Right cardiac atrium (tissue), 5 donors: ENCODE measurements around the gene TMEM164. TPM values are rescaled to one million over a fixed set of nuclear protein-coding genes. Genes with fewer than 3 reads are reported as not detected.
"Not testable (repeated sequence)": the region's sequence is repeated elsewhere in the genome, so short reads cannot be mapped to it uniquely, and the experiment has no call there.

Experiments used
- ATAC-seq, 2 donors: fragments of 200-7000 bp; cut with Tn5 transposase; one replicate each; pipeline versions ENCODE4 v1.8.0 to v1.9.1; 2020; ENCODE audit warnings: moderate library complexity in 2 of 2, mild to moderate bottlenecking in 1 of 2
- DNase-seq, 3 donors: peaks; one replicate each; pipeline ENCODE4 v3.0.0-alpha.2; 2020
- H3K27ac ChIP-seq: one replicate; pipeline ENCODE4 v1.5.1; 2013; ENCODE audit warnings: mild to moderate bottlenecking, low read length, control low read depth, moderate library complexity
- H3K27me3 ChIP-seq: one replicate; pipeline ENCODE4 v1.6.1; 2013; ENCODE audit not compliant: control insufficient read depth, insufficient read depth
- H3K4me1 ChIP-seq: one replicate; pipeline ENCODE4 v1.6.1; 2013; ENCODE audit warnings: low read length; ENCODE audit not compliant: control insufficient read depth, insufficient read depth
- H3K4me3 ChIP-seq: one replicate; pipeline ENCODE4 v1.5.1; 2013; ENCODE audit warnings: low read length, control low read depth
- H3K9me3 ChIP-seq: one replicate; pipeline ENCODE4 v1.6.1; 2013; ENCODE audit warnings: low read length; ENCODE audit not compliant: control insufficient read depth
- WGBS: extraction: QIAGEN DNeasy Blood & Tissue Kit; methylation state at CpG from one replicate; pipeline ENCODE4 v1.1.7; 2013; 5-methylcytosine and 5-hydroxymethylcytosine counted together
- intact Hi-C, 4 donors: fragments of 100-400 bp; cut with DNase I; formaldehyde crosslinking; loops; one replicate each; pipeline versions ENCODE4 v1.11.0 to v1.14.0; 2022 to 2023
- long read RNA-seq, 4 donors: library from polyadenylated mRNA; unstranded; transcript quantifications; one replicate each; pipeline ENCODE4 v2.0.0, GENCODE V29; 2020 to 2021
- polyA plus RNA-seq: library from polyadenylated mRNA; stranded (reverse); fragments of 200-250 nt; gene quantifications from one replicate; pipeline ENCODE4 v1.2.3, GENCODE V29; 2013
- total RNA-seq, 4 donors: library from RNA; stranded (reverse); fragmentation: NEBNext Ultra II Directional; extraction: Animal tissue kit (Norgen Biotek cat#: 25700); gene quantifications; one replicate each; pipeline ENCODE4 v1.2.1, GENCODE V29; 2021
- donor health status: healthy with polysubstance abuse.
- donor health status: DM: no; HTN: yes; CAD: no.
- donor health status: DM: no; HTN: no; CAD: no.
- donor health status: DM: no; HTN: yes; CAD: no; lungs with severe emphysema.
- donor health status: DM: yes; HTN: yes; CAD: no.

TMEM164 gene
- total RNA-seq (10 to 100 TPM; 29.7 to 37.5 (median 34.3) TPM), polyA plus RNA-seq (17.6 TPM)
- long read RNA-seq, donor 1, full-length matches to known transcripts = 4 of 42 reads
- long read RNA-seq, donor 1, partial matches to known transcripts = 1 of 42 reads
- long read RNA-seq, donor 1, other reads (novel, unspliced or antisense) = 37 of 42 reads
- long read RNA-seq, donor 2, full-length matches to known transcripts = 3 of 9 reads
- long read RNA-seq, donor 2, partial matches to known transcripts = 0 of 9 reads
- long read RNA-seq, donor 2, other reads (novel, unspliced or antisense) = 6 of 9 reads
- long read RNA-seq, donor 3, full-length matches to known transcripts = 3 of 40 reads
- long read RNA-seq, donor 3, partial matches to known transcripts = 26 of 40 reads
- long read RNA-seq, donor 3, other reads (novel, unspliced or antisense) = 11 of 40 reads
- long read RNA-seq, donor 4, full-length matches to known transcripts = 3 of 17 reads
- long read RNA-seq, donor 4, partial matches to known transcripts = 0 of 17 reads
- long read RNA-seq, donor 4, other reads (novel, unspliced or antisense) = 14 of 17 reads

GRCh38 chrX:110002300-110003166, at the start of gene TMEM164:
TSS of gene TMEM164 (plus strand) at chrX:110003114. CDS start at chrX:110003775, 661 bp downstream.
- WGBS = under 1% methylated on average over 56 of the region's 83 CpGs
- DNase-seq = peak; percentile 89 to 96 (median 93)
- Histone ChIP-seq H3K27me3 (no peaks in the 10 kb centered on the region), H3K9me3 (no peaks in the 10 kb centered on the region), H3K4me3 (peak within 1 kb of the TSS; percentile 95), H3K27ac (peak within 1 kb of the TSS; percentile 97), H3K4me1 (peaks cover 7% of the 10 kb centered on the region)
- peak; percentile 96 to 97 for ATAC-seq
- intact Hi-C loops = no loop called here

- ATAC-seq (peak in 1 of 2 donors; percentile 89), DNase-seq (no peak)
- Histone ChIP-seq H3K4me1 (peaks cover 1% of the 10 kb centered on the region), H3K27ac (no peak overlapping the region), H3K4me3 (no peak overlapping the region), H3K27me3 (no peaks in the 10 kb centered on the region), H3K9me3 (no peaks in the 10 kb centered on the region)
- WGBS = 61% methylated on average over 2 of the region's 2 CpGs
- intact Hi-C loops = no loop called here
Measured at GRCh38 chrX:109954333-109954732, 48.6 kb upstream of the TMEM164 start.

- H3K4me1 ChIP-seq = peaks cover 1% of the 10 kb centered on the region
- DNase-seq (no peak), ATAC-seq (no peak)
- no peak overlapping the region for H3K4me3 ChIP-seq
- WGBS = 75% methylated on average over 1 of the region's 1 CpG
- H3K27me3 ChIP-seq = no peaks in the 10 kb centered on the region
- H3K9me3 ChIP-seq = no peaks in the 10 kb centered on the region
- H3K27ac ChIP-seq = no peak overlapping the region
- intact Hi-C loops = no loop called here
Measured at GRCh38 chrX:109954955-109955354, 48.0 kb upstream of the TMEM164 start.

- no peaks in the 10 kb centered on the region for H3K27me3 ChIP-seq
- H3K4me1 ChIP-seq = no peaks in the 10 kb centered on the region
- intact Hi-C loops = no loop called here
- DNase-seq (no peak), ATAC-seq (no peak)
- H3K9me3 ChIP-seq = no peaks in the 10 kb centered on the region
- H3K4me3 ChIP-seq = no peak overlapping the region
- H3K27ac ChIP-seq = no peak overlapping the region
Measured at GRCh38 chrX:109958266-109958665, 44.6 kb upstream of the TMEM164 start.

- DNase-seq (no peak), ATAC-seq (no peak)
- no peaks in the 10 kb centered on the region for H3K9me3 ChIP-seq
- no peak overlapping the region for H3K27ac ChIP-seq
- H3K4me3 ChIP-seq = no peak overlapping the region
- intact Hi-C loops = no loop called here
- H3K27me3 ChIP-seq = no peaks in the 10 kb centered on the region
- H3K4me1 ChIP-seq = no peaks in the 10 kb centered on the region
Measured at GRCh38 chrX:109959356-109959871, 43.5 kb upstream of the TMEM164 start.

GRCh38 chrX:109964390-109964789, 38.5 kb upstream of the TMEM164 start:
- no peak for ATAC-seq
- Histone ChIP-seq H3K27me3 (no peaks in the 10 kb centered on the region), H3K4me1 (no peaks in the 10 kb centered on the region), H3K9me3 (no peaks in the 10 kb centered on the region), H3K4me3 (no peak overlapping the region), H3K27ac (no peak overlapping the region)
- intact Hi-C loops = no loop called here
- no peak for DNase-seq
- WGBS = 91% methylated on average over 2 of the region's 2 CpGs

- intact Hi-C loops = no loop called here
- no peaks in the 10 kb centered on the region for H3K9me3 ChIP-seq
- H3K4me3 ChIP-seq = no peak overlapping the region
- ATAC-seq (no peak), DNase-seq (no peak)
- WGBS = 84% methylated on average over 1 of the region's 1 CpG
- H3K4me1 ChIP-seq = no peaks in the 10 kb centered on the region
- no peak overlapping the region for H3K27ac ChIP-seq
- H3K27me3 ChIP-seq = no peaks in the 10 kb centered on the region
Measured at GRCh38 chrX:109966246-109966645, 36.7 kb upstream of the TMEM164 start.

GRCh38 chrX:109967156-109967555, 35.8 kb upstream of the TMEM164 start:
- ATAC-seq = no peak
- no peak overlapping the region for H3K4me3 ChIP-seq
- no peak for DNase-seq
- intact Hi-C loops = no loop called here
- no peaks in the 10 kb centered on the region for H3K27me3 ChIP-seq
- H3K9me3 ChIP-seq = no peaks in the 10 kb centered on the region
- WGBS = 73% methylated on average over 3 of the region's 3 CpGs
- no peaks in the 10 kb centered on the region for H3K4me1 ChIP-seq
- H3K27ac ChIP-seq = no peak overlapping the region

- intact Hi-C loops, DNase-seq, H3K27ac ChIP-seq, H3K4me3 ChIP-seq, ATAC-seq, H3K27me3 ChIP-seq, H3K9me3 ChIP-seq, H3K4me1 ChIP-seq: not testable (repeated sequence)
- WGBS = 97% methylated on average over 4 of the region's 4 CpGs
Measured at GRCh38 chrX:109970841-109971240, 32.1 kb upstream of the TMEM164 start.

- no peak overlapping the region for H3K27ac ChIP-seq
- no peaks in the 10 kb centered on the region for H3K4me1 ChIP-seq
- 54% methylated on average over 1 of the region's 1 CpG for WGBS
- intact Hi-C loops = no loop called here
- H3K9me3 ChIP-seq = no peaks in the 10 kb centered on the region
- ATAC-seq = no peak
- DNase-seq = no peak
- no peak overlapping the region for H3K4me3 ChIP-seq
- H3K27me3 ChIP-seq = no peaks in the 10 kb centered on the region
Measured at GRCh38 chrX:109974906-109975655, 27.8 kb upstream of the TMEM164 start.
